Cardiac fibroblast (primary cell): ENCODE data around the gene TTC8.

Source experiments
- DNase-seq, 2 donors: peaks; one replicate each; pipeline versions ENCODE4 v3.0.0 to v3.0.0-alpha.2; 2010; ENCODE audit warnings: low read depth in 2 of 2
- H3K4me3 ChIP-seq, 2 donors: replicated peaks in 1 of 2; 1 replicate in 1 of 2; 2 replicates in 1 of 2; pipeline ENCODE4 v1.5.1; 2011; ENCODE audit warnings: low read depth in 2 of 2, low read length in 2 of 2, mild to moderate bottlenecking in 2 of 2, moderate library complexity in 1 of 2
- TF ChIP-seq, protein P1 (sequence below): IDR thresholded peaks from one replicate; pipeline ENCODE4 v1.5.1; 2011; ENCODE audit warnings: low read depth, mild to moderate bottlenecking, low read length, inconsistent platforms

Gene TTC8

DNA sequence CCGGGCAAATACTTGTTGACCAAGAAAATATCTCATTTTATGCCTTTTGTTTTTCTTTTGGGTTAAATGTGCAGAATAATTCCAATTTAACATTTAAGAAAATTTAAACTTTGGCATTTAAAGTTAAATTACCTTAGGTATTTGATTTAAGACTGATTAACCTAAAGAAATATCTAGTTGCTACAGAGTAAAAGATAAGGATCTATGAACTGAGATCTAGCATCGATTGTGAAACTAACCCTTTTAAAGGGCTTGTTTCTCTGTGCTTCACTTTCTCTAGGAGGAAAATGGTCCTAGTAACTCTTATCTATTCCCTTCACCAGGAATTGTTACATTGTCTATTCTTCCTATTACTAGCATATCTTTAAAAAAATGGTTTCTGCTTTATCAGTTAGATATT, 2.6 kb upstream of the TTC8 start:
- no peak overlapping the region for H3K4me3 ChIP-seq
- no peak for DNase-seq
- TF ChIP-seq, protein P1, sequence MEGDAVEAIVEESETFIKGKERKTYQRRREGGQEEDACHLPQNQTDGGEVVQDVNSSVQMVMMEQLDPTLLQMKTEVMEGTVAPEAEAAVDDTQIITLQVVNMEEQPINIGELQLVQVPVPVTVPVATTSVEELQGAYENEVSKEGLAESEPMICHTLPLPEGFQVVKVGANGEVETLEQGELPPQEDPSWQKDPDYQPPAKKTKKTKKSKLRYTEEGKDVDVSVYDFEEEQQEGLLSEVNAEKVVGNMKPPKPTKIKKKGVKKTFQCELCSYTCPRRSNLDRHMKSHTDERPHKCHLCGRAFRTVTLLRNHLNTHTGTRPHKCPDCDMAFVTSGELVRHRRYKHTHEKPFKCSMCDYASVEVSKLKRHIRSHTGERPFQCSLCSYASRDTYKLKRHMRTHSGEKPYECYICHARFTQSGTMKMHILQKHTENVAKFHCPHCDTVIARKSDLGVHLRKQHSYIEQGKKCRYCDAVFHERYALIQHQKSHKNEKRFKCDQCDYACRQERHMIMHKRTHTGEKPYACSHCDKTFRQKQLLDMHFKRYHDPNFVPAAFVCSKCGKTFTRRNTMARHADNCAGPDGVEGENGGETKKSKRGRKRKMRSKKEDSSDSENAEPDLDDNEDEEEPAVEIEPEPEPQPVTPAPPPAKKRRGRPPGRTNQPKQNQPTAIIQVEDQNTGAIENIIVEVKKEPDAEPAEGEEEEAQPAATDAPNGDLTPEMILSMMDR: no peak

DNA sequence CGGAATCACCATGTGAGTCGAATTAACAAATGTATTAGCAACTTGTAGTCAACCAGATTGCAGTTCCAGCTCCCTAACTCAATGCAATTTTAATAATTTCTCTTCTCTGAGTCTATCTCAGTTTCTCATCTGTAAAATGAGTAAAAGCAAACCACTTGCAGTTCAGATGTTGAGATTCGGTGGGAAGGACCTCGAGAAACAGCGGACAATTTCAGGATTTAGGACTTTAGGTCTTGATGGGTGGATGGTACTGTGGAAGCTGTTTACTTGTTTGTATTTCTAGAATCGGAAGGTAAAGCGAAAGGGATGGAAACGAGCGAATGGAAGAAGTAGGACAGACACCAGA, 510 bp upstream of the TTC8 start:
- no peak for DNase-seq
- TF ChIP-seq, protein P1: no peak
- H3K4me3 ChIP-seq: peak overlapping the region; percentile 39 to 79

DNA sequence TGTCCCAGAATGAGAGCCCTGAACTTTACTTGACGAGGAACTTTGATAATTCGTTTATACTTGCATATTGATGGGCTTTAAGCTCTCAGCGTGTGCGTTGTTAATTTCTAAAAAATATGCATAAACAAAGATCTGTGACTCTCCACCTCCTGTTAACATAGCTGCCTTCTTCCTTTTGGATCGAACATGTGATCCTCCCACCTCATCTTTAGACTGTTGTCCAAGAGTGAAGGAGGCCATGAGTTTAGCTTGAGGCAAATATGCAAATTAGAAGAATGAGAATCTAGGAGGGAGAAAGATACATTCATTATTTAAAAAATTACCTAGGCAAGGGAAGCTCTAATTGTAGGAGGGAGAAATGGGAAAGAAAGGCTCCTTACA, 617 bp downstream of the TTC8 start:
- DNase-seq: peak; percentile 21 to 25

DNA sequence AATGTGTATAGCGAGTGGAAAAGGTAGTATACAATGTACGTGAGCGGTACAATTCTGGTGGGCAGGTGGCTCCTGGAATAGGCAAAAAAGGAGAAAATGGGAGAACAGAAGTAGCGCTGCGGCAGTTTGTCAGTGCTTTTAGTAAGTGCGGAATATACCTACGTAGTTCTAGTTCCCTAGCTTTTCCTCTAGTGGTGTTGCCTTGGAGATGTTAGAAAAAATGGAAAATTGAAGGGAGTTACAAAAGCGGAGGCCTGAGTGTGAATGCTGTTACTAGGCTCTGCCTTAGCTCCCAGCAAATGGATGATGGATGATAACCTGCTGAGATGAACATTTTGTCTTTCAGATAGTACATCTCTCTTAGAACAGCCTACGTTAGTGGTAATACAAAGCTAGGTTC, 1.1 kb downstream of the TTC8 start:
- no peak for DNase-seq
- TF ChIP-seq, protein P1: no peak
- peak overlapping the region in 1 of 2 donors; percentile 79 for H3K4me3 ChIP-seq

More for the DNA sequence above, 617 bp downstream of the TTC8 start:
- H3K4me3 ChIP-seq: peak overlapping the region; percentile 72 to 79
- TF ChIP-seq, protein P1: no peak

DNA sequence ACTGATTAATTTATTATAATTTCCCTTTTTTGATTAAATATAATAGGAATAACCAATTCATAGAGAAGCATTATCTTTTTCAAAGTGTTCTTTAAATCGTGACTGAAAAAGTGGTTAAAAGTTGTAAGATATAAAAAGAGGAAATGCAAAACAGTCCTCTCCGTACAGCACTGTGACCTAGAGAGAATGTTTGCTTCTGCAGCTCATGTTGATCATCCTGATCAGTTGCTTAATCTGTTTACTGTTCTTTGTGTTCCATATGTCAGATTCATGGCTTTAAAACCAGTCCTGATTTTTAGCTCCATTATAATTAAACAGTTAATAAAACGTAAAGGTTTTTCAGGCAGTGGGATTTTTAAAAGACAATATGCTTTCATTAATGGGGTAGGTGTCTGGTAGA, 4.7 kb downstream of the TTC8 start:
- no peak for DNase-seq
- H3K4me3 ChIP-seq: no peak overlapping the region
- TF ChIP-seq, protein P1: no peak

DNA sequence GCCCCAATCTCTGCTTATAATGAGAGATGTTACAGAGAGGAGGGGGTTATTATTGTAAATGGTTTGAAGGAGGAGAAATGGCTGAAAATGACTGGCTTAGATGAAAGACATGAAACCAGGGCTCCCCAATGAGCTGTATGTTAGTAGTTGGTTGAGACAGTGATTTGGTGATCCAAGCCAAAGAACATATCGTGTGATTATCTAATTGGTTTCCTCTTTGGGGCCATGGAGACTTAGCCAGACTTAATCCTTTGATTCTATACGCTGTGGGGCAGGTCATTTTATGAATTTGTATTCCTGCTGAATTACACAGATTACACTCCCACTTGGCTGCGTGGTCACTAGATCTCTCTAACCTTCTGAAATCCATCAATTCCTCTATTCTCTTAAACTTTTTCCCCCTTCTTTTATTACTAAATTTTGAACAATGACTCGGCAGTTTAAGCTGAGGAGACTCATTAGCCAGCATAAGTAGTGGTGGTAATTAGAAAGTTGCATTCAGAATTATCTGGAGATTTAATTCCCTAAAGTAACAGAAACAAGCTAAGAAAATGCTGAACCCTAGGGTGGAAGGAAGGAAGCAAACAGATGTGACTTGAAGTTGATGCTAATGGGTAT, 5.3 kb downstream of the TTC8 start:
- TF ChIP-seq, protein P1: no peak
- DNase-seq: no peak

DNA sequence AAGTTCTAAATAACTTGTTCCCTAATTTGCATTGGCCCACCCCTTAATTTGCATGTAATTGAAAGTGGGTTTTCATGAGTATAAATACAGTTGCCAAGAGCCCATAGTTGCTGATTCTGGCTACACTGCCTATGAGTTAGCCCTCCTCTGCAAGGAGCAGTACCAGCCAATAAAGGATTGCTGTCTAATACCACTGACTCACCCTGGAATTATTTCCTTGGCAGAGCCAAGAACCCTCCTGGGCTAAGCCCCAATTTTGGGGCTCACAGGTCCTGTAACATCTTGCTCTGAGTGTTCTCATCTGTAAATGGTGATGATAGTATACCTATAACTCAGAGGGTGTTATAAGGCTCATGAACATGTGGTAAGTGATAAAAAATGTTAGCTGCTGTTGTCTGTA, 6.8 kb downstream of the TTC8 start:
- DNase-seq: peak; percentile 75
- TF ChIP-seq, protein P1: no peak
- H3K4me3 ChIP-seq: no peak overlapping the region

More for the DNA sequence above, 5.3 kb downstream of the TTC8 start:
- no peak overlapping the region for H3K4me3 ChIP-seq
